C4-2B (cell line): ENCODE results near the gene ARL15.

Experiments
- ZFX ChIP-seq: fragments of 450-650 bp; IDR thresholded peaks from 2 replicates; pipeline ENCODE4 v1.6.1; 2017
- TF ChIP-seq, protein P1 (sequence below): fragments of 450-650 bp; conservative IDR thresholded peaks from 2 replicates; pipeline ENCODE4 v1.5.1; 2017; ENCODE audit warnings: mild to moderate bottlenecking

DNA sequence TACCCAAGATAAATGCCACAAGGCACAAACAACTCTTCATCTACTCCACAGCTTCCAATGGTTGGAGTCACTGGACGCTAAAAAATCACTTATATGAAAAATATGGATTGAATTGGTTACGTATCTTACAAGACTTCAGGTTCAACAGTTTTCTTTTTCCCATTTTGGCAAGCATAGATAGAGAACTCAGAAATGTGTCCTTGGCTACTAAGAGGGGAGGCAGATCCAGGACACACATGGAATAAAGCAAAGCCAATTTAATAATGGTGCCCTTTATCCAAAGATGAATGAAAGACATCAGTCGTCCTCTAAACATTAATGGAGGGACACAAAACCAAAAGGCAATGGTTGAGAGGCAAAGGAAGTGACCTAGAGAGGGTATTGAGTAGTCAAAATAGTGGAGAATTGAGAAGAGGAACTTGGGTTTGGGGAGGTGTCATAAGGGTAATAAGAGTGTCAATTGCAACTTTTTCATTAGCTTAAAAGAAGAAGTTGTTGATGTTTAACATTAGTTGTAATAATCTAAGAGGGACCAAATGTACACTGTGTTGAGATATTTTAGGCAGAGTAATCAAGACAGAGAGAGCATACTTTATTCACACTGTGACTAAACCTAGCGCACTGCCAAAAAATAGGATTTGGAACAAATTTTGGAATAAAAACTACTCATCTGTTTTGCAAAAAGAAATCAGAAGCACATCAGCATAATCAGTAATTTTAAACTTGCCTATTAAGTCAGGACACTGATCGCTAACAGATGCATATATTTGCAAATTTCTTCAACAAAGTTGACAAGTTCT, 308.2 kb downstream of the ARL15 start:
- TF ChIP-seq, protein P1, sequence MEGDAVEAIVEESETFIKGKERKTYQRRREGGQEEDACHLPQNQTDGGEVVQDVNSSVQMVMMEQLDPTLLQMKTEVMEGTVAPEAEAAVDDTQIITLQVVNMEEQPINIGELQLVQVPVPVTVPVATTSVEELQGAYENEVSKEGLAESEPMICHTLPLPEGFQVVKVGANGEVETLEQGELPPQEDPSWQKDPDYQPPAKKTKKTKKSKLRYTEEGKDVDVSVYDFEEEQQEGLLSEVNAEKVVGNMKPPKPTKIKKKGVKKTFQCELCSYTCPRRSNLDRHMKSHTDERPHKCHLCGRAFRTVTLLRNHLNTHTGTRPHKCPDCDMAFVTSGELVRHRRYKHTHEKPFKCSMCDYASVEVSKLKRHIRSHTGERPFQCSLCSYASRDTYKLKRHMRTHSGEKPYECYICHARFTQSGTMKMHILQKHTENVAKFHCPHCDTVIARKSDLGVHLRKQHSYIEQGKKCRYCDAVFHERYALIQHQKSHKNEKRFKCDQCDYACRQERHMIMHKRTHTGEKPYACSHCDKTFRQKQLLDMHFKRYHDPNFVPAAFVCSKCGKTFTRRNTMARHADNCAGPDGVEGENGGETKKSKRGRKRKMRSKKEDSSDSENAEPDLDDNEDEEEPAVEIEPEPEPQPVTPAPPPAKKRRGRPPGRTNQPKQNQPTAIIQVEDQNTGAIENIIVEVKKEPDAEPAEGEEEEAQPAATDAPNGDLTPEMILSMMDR, result no peak
- no peak for TF ChIP-seq ZFX
